Measurements from ENCODE around the gene INTS6. TPM values are rescaled to one million over a fixed set of nuclear protein-coding genes. Genes with fewer than 3 reads are reported as not detected.

INTS6 gene
- total RNA-seq, 1 donor from 2014 or later: 44.5 TPM

DNA sequence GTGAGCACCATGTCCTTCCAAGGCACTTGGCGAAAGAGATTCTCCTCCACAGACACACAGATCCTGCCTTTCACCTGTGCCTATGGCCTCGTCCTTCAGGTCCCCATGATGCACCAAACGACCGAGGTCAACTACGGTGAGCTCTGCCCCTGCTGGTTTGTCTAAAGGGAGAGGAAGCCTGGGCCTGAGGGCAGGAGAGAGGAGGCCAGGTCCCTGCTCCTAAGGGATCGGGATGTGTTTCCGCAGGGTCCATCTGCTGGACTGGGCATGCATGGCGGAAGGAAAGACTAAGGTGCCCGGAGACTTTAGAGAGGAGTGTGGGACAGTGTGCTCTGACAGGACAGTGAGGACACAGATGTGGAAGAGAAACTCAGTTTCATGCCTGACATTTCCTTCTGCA, 105.7 kb downstream of the INTS6 start:
- FAIRE-seq (no peak), DNase-seq (ENCODE audit: low read depth) (no peak)
- Histone ChIP-seq H3K27me3 (ENCODE audit: control insufficient read depth, insufficient read depth, low read length) (no peaks in the 10 kb centered on the region), H3K4me3 (ENCODE audit: low read depth, low read length) (no peak overlapping the region), H3K36me3 (ENCODE audit: control insufficient read depth, insufficient read depth, low read length) (no peaks in the 10 kb centered on the region)
- TF ChIP-seq, protein P1, sequence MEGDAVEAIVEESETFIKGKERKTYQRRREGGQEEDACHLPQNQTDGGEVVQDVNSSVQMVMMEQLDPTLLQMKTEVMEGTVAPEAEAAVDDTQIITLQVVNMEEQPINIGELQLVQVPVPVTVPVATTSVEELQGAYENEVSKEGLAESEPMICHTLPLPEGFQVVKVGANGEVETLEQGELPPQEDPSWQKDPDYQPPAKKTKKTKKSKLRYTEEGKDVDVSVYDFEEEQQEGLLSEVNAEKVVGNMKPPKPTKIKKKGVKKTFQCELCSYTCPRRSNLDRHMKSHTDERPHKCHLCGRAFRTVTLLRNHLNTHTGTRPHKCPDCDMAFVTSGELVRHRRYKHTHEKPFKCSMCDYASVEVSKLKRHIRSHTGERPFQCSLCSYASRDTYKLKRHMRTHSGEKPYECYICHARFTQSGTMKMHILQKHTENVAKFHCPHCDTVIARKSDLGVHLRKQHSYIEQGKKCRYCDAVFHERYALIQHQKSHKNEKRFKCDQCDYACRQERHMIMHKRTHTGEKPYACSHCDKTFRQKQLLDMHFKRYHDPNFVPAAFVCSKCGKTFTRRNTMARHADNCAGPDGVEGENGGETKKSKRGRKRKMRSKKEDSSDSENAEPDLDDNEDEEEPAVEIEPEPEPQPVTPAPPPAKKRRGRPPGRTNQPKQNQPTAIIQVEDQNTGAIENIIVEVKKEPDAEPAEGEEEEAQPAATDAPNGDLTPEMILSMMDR (IDR thresholded peaks at IDR 0.05; ENCODE audit: insufficient read depth, low read length, severe bottlenecking): no peak

DNA sequence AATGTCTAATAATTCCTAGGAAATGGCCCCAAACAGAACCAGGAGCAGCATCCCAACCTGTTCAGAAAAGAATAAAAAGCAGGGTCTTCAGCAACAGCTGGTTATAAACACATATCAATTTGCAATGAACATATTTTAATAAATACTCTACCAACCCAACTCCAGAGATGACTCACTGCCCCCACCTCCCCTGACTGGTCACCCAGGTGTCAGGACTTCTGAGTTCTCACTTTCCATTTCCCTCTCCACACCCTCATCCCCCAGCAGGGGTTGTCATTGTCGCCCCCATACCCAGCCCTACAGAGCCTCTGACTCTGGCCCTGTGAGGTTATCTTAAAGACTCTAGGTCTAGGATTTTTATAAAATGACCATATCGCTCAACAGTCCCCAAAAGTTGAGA, 106.4 kb downstream of the INTS6 start:
- Histone ChIP-seq H3K27me3 (ENCODE audit: control insufficient read depth, insufficient read depth, low read length) (no peaks in the 10 kb centered on the region), H3K4me3 (ENCODE audit: low read depth, low read length) (no peak overlapping the region), H3K36me3 (ENCODE audit: control insufficient read depth, insufficient read depth, low read length) (no peaks in the 10 kb centered on the region)
- no peak for DNase-seq (ENCODE audit: low read depth)
- no peak for FAIRE-seq
- TF ChIP-seq, protein P1 (IDR thresholded peaks at IDR 0.05; ENCODE audit: insufficient read depth, low read length, severe bottlenecking): no peak

DNA sequence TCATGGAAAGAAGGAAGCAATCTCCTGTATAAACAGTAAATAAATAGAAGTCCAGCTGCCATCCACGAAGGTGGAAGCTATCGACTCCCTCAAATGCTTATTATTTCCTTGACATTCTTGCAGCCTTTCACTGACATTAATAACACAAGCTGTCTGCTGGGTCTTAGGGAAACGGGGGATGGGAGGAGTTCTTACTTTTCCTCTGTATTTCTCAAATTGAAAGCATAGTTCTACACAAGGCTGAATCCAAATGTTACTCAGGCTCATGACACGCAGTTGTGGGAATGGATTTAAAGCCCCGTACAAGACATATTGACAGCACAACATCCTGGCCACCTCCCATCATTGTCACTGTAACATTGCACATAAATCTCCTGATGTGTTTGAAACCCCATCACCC, 109.4 kb downstream of the INTS6 start:
- H3K4me3 ChIP-seq (ENCODE audit: low read depth, low read length): no peak overlapping the region
- TF ChIP-seq, protein P1 (IDR thresholded peaks at IDR 0.05; ENCODE audit: insufficient read depth, low read length, severe bottlenecking): no peak
- no peak for DNase-seq (ENCODE audit: low read depth)
- FAIRE-seq: no peak
- H3K36me3 ChIP-seq (ENCODE audit: control insufficient read depth, insufficient read depth, low read length): no peaks in the 10 kb centered on the region
- no peaks in the 10 kb centered on the region for H3K27me3 ChIP-seq (ENCODE audit: control insufficient read depth, insufficient read depth, low read length)

DNA sequence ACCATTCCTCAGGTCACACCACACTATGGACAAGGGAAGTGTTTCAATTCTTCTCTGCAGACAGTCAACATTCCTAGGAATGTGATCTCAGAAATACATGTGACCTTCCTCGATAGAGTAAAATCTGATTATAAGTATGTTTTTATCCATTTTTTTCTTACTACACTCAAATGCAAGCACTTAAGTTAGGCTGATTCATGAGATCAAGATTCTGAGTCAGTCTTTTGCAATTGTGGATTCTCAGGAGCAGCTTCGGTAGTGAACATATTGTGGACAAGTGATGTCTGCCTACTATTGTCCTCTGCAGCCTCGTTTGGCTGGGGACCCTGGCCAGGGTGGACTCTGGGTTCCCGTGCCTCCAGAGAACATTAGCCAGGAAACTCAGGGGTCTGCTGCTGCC, 110.1 kb downstream of the INTS6 start:
- TF ChIP-seq, protein P1 (IDR thresholded peaks at IDR 0.05; ENCODE audit: insufficient read depth, low read length, severe bottlenecking): no peak
- Histone ChIP-seq H3K27me3 (ENCODE audit: control insufficient read depth, insufficient read depth, low read length) (no peaks in the 10 kb centered on the region), H3K36me3 (ENCODE audit: control insufficient read depth, insufficient read depth, low read length) (no peaks in the 10 kb centered on the region), H3K4me3 (ENCODE audit: low read depth, low read length) (no peak overlapping the region)
- FAIRE-seq (no peak), DNase-seq (ENCODE audit: low read depth) (peak; percentile 47)

DNA sequence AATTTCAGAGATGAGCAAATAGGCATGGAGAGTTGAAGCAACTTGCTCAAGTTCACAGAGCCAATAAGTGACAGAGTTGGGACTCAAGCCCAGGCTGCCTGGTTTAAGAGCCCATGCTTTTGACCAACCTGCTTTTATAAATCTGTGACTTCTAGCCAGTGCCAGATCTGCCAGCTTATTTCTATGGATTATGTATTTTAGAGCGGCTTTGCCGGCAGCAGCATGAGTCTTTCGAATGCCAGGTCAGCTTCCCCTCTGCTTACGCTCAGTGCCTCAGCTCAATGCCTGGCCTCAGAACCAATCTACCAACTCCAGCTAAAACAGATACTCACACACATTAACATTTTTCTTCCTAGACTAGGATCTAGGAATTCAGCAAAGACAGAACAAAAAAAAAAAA, 111.0 kb downstream of the INTS6 start:
- H3K36me3 ChIP-seq (ENCODE audit: control insufficient read depth, insufficient read depth, low read length): no peaks in the 10 kb centered on the region
- FAIRE-seq (no peak), DNase-seq (ENCODE audit: low read depth) (no peak)
- no peaks in the 10 kb centered on the region for H3K27me3 ChIP-seq (ENCODE audit: control insufficient read depth, insufficient read depth, low read length)
- no peak overlapping the region for H3K4me3 ChIP-seq (ENCODE audit: low read depth, low read length)
- TF ChIP-seq, protein P1 (IDR thresholded peaks at IDR 0.05; ENCODE audit: insufficient read depth, low read length, severe bottlenecking): no peak

DNA sequence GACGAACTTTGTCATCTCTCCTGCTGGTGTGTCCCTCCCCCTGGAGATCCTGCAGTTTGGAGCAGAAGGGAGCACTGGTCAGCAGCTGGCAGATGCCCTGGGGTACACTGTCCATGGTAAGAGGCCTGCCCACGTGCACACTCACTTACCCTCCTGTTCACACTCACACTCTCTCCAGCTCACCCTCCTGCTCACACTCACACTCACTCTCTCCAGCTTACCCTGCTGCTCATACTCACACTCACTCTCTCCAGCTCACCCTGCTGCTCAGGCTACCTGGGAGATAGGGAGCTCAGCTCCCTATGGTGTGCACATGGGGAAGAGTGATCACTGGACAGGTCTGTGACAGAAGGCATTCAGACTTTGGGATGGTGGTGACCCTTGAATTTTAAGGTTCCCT, 111.6 kb downstream of the INTS6 start:
- TF ChIP-seq, protein P1 (IDR thresholded peaks at IDR 0.05; ENCODE audit: insufficient read depth, low read length, severe bottlenecking): no peak
- FAIRE-seq (peak; percentile 96), DNase-seq (ENCODE audit: low read depth) (no peak)
- no peaks in the 10 kb centered on the region for H3K36me3 ChIP-seq (ENCODE audit: control insufficient read depth, insufficient read depth, low read length)
- H3K4me3 ChIP-seq (ENCODE audit: low read depth, low read length): no peak overlapping the region
- H3K27me3 ChIP-seq (ENCODE audit: control insufficient read depth, insufficient read depth, low read length): no peaks in the 10 kb centered on the region

Measured in bronchial epithelial cell (primary cell).